ENCODE measurements around the gene PURA.

DNA sequence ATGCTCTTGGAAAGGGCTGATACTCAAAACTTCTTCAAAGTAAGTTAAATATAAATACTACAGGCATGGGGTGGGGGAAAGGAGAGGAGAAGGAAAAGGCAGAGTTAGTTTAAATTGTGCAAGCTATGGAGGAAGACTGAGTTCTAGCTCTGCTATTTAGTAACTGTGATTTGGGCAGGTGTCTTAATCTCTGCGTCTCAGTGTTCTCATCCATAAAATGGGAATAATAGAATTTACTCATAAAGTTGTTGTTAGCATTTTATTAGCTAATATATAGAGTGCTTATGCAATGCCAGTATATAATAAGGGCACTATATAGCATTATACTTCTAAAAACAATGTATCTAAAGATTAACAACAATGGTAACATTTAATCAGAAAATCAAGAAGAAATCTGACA lies 12.7 kb upstream of the PURA start:
- TF ChIP-seq, protein P1, sequence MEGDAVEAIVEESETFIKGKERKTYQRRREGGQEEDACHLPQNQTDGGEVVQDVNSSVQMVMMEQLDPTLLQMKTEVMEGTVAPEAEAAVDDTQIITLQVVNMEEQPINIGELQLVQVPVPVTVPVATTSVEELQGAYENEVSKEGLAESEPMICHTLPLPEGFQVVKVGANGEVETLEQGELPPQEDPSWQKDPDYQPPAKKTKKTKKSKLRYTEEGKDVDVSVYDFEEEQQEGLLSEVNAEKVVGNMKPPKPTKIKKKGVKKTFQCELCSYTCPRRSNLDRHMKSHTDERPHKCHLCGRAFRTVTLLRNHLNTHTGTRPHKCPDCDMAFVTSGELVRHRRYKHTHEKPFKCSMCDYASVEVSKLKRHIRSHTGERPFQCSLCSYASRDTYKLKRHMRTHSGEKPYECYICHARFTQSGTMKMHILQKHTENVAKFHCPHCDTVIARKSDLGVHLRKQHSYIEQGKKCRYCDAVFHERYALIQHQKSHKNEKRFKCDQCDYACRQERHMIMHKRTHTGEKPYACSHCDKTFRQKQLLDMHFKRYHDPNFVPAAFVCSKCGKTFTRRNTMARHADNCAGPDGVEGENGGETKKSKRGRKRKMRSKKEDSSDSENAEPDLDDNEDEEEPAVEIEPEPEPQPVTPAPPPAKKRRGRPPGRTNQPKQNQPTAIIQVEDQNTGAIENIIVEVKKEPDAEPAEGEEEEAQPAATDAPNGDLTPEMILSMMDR (IDR thresholded peaks at IDR 0.05; ENCODE audit: insufficient read depth, low read length, poor library complexity, severe bottlenecking) = no peak
- no peak for TF ChIP-seq EZH2phosphoT487 (conservative IDR thresholded peaks at IDR 0.05; ENCODE audit: low read length)

All from SU-DHL-6 (cell line).